GM21367 (cell line): ENCODE data around the gene CCDC69.
"Not testable (repeated sequence)": the region's sequence is repeated elsewhere in the genome, so short reads cannot be mapped to it uniquely, and the experiment has no call there.

ENCODE experiments used
- ATAC-seq: cut with Tn5 transposase; IDR thresholded peaks from one replicate; pipeline ENCODE4 v1.9.1; 2021; ENCODE audit not compliant: unreplicated experiment

CCDC69 gene

DNA sequence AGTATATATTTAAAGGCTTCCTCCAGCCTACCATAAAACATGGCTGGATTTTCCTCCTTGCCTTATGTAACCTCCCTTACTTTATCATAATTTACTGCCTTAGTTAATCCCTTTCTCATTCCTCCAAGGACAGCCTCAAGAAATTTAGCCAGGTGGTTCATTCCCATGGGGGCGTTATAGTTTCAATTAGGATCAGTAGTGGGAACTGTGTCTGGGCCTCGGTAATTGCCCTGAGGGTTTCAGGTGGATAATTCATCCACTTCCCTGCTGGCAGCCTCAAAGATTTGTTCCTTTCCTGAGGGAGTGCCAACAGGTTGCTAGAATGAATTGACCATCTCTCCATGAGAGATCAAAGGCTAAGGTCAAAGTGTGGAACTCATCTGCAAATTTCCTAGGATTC lies 24.8 kb upstream of the CCDC69 start:
- ATAC-seq, result no peak

DNA sequence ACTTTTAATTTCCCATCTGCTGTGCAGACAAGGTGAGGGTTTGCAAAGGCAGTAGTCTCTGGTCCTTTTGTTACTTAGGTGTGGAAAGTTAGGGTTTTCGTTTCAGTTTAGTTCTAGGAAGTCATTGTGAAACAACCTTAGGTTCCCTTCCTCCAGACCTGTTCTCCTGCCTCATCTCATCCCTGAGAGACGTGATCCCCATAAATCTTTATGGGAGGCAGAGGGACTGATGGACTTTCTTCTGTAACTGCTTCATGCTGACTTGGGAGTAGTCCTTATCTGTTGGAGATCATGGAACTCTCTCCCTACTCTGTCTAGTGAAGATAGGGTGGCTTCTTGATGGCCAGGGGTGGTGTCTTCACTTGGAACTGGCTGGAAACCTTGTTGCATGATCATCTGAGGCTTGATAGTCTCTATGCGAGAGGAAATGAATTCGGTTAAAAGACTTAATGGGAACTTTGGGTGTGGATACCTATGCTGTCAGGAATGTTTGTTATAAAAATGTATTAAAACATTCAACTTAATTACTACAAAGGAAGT lies 21.9 kb upstream of the CCDC69 start:
- ATAC-seq, result no peak

DNA sequence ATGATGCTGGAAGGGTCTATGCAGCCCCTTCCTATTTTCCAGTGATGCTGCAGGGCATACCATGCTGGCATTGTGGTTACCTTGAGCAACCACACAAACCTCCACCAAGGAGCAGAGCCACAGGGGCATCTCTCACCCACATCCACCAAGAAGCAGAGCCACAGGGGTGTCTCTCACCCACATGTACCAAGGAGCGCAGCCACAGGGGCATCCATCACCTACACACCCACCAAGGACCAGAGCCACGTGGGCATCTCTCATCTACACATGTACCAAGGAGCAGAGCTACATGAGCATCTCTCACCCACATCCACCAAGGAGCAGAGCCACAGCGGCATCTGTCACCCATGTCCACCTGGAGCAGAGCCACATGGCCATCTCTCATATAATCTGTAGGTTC lies 20.3 kb upstream of the CCDC69 start:
- ATAC-seq, result no peak

DNA sequence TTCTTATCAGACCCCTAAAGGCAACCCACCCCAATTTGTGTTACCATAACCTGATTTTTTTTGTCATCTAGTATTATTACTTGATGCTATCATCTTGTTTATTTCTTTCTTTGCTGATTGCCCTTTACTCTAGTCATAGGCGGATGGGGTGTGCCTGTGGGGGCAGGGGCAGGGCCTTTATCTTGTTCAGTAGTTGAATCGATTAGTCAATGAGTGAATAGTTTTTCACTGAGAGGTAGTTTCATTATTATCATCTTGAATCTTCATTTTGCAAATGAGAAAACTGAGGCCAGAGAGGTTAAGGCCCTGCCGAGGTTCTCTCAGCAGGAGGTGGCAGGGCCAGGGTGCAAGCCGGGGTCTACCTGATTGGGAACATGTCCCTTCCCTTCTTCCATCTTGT lies 19.7 kb upstream of the CCDC69 start:
- no peak for ATAC-seq

DNA sequence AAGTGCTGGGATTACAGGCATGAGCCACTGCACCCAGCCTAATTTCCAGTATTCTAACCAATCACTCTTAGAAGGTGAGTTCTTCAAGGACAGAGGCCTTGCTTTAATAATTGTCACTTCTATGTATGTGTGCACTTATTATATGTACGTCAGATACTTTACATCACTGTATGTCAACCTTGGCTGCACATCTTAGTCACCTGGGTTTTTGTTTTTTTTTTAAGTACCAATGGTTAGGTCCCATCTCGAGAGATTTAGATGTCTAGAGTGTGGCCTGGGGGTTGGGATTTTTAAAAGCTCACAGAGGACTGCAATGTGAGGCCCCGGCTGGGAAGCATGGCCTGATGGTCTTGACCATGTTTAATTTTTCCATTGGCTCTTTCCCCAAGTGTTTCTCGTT lies 19.2 kb upstream of the CCDC69 start:
- no peak for ATAC-seq

DNA sequence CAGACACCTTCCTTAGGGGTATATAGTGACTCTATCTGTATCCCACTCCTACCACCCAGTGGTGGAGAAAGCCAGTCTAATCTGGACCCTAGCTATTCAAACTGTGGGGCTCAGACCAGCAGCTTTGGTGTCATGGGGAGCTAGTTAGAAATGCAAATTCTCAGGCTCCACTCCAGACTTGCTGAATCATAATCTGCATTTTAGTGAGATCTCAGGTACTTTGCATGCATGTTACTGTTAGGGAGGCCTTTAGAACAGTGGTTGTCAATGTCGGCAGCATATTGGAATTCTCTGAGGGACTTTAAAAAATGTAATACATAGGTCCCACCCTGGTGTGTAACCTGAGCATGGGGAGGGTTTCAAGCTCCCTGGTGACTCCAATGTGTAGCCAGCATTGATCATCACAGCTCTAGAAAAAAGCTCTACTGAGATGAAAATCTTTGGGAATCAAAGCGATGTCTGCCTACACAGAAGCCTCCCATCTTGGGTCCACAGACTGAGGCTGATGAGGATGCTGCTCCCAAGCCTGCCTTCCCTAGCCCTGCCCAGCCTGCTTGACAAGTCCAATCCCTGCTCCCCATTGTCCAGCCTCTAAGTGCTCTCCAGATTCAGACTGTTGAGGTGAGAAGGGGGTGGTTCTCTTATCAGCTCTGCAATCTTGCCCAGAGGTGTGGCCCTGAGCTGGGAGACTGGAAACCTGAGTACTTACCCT lies 17.2 kb upstream of the CCDC69 start:
- ATAC-seq, result peak; percentile 38

DNA sequence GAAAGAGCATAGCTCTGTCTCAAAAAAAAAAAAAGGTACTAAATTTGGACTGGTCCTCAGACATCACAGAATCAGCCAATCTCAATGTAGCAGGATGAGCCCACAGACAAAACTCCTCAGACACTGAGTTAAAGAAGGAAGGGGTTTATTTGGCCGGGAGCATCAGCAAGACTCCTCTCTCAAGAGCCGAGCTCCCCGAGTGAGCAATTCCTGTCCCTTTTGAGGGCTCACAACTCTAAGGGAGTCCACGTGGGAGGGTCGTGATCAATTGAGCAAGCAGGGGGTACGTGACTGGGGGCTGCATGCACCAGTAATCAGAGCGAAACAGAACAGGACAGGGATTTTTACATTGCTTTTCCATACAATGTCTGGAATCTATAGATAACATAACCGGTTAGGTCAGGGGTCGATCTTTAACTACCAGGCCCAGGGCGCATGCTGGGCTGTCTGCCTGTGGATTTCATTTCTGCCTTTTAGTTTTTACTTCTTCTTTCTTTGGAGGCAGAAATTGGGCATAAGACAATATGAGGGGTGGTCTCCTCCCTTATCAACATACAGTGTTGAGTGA lies 16.5 kb upstream of the CCDC69 start:
- not testable (repeated sequence) for ATAC-seq

DNA sequence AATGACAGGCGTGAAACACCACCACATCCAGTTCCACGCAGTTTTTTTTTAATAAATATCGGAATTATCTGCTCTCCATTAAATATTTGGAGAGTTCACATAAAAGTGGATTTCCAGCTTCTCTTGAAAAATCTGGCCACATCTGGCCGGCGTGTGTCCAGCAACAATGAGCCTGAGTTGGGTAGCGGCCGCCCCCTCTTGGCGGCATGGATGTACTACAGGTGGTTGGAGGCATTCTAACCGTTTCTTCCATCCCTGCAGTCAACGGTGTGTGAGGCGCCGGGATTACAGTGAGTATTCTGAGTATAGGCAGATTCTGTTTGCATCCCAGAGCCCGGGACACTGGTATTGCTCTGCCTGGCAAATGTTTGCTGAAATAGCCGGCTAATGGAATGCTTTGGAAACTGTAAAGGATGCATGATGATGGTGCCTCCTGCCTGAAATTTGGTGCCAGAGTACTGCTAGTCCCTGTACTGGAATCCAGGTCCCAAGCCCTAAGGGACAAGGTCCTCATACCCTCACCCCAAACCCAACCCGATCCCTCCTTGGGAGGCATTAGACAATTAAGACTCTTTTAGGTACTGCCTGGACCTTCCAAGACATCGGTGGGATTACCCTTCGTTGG lies 15.5 kb upstream of the CCDC69 start:
- no peak for ATAC-seq

DNA sequence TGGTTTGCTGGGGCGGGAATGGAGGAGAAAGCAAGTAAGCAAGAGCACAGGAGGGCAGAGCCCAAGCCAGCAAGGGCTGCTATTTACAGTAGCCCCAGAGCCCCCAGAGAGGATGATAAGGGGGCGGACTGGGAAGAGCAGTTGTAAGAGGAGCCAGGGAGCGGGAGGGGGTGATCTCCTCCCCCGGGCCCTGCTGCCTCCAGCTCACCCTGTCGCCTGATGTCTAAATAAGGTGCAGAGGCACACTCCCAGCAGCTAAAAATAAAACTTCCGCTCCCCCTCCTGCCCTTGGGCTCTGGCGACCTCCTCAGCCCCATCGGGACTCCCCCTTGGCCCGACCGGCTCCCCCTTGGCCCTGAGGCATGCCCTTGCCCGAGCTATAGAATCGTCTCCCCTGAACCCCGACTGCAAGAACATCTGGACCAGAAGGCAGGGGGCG lies 14.4 kb upstream of the CCDC69 start:
- no peak for ATAC-seq

DNA sequence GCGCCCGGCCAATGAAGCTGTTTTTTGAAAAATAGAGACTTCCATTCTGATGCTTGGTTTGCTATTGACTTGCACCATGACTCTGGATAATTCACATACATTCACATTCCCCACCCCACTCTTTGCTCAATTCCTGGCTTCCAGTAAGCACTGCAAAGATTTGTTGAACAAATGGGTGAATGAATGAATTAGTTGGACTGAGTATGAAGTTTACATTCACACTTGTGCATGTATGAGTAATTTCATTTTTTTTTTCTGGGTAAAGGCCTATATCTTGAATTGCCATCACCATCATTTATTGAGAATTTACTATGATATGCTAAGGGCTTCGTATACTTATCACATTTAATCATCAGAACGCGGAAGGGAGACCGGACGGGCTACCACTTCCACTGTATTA lies 13.8 kb upstream of the CCDC69 start:
- ATAC-seq, result no peak

DNA sequence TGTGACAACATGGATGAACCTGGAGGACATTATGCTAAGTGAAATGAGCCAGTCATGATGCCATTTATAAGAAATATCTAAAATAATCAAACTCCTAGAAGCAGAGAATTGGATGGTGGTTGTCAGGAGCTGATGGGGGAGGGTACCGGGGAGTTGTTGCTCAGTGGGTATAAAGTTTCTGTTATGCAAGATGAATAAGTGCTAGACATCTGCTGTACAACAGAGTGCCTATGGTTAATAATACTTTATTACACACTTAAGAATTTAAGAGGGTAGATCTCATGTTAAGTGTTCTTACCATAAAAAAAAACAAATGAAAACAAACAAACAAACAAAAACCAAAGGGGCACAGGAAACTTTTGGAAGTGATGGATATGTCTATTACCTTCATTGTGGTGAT lies 13.0 kb upstream of the CCDC69 start:
- ATAC-seq, result no peak

DNA sequence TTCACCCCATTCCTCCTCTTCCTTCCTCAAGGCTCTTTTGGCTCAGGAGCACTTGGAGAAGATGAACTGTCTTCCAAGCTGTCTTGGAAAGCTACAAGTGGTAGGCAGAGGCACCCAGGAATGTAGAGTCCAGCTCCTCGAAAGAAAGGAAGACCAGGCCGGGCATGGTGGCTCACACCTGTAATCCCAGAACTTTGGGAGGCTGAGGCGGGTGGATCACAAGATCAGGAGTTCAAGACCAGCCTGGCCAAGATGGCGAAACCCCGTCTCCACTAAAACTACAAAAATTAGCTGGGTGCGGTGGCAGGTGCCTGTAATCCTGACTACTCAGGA lies 11.3 kb upstream of the CCDC69 start:
- ATAC-seq, result not testable (repeated sequence)

DNA sequence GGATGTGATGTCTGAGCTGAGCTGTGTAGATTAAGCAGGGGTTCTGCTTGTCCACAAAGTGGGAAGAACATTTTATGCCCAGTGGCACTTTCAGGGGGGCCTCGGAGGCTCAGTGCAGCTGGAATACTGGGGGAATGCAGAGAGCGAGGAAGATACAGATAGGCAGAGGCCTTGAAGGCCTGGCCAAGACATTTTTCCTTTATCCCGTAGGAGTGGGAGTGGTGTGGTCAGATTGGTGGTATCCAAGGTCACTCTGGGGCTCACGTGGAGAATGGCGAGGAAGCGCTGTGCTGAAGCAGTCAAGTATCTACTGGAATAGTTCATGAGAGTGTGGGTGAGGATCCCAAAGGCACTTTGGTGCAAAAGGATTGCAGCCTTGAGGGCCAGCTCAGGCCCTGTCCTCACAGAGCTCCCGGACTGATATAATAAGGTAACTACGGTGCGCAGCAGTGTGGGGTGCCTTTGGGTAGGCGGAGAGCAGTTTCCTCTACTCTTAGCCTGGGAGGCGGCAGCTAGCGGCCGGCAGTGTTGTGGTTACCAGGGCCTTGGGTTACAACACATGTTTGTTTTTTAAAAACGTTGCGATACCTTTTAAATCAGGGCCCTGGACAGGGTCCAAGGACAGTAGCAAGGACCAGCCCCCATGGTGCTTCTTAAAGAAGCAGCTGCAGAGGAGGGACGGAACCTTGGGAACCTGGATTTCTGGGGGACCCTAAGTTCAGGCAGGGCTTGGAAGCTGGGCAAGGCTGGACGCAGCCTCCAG lies 10.8 kb upstream of the CCDC69 start:
- ATAC-seq, result peak; percentile 74

DNA sequence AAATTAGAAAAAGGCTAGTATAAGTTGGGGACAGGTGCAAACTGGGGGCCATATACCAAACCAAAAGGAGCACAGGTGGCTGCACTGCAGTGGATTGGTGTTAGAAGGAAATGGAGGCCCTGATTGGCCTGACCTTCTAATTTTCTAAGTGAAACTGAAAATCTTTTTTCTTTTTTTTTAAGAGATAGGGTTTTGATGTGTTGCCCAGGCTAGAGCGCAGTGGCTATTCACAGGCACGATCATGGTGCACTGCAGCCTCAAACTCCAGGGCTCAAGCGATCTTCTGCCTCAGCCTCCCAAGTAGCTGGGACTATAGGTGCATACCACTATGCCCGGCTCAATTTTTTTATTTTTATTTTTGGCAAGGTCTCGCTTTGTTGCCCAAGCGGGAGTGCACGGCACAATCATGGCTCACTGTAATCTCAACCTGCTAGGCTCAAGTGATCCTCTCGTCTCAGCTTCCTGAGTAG lies 9.8 kb upstream of the CCDC69 start:
- ATAC-seq, result peak; percentile 53

DNA sequence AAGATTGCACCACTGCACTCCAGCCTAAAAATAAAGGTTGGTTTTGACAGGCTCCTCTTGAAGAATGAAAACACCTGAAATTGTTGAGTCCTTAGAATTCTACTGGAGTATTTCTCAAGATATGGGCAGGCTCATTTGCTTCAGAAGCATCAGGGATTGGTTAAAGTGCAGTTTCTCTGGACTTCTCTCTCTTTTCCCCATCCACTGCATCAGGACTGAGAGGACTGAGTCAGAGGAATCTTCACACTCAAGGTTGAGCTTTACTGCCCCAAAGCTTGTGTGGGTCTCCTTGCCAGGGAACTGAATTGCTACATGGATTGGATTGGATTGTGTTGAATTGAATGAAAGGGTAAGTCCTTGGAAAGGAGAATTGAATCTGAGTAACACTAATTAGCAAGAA lies 7.5 kb upstream of the CCDC69 start:
- ATAC-seq, result no peak

DNA sequence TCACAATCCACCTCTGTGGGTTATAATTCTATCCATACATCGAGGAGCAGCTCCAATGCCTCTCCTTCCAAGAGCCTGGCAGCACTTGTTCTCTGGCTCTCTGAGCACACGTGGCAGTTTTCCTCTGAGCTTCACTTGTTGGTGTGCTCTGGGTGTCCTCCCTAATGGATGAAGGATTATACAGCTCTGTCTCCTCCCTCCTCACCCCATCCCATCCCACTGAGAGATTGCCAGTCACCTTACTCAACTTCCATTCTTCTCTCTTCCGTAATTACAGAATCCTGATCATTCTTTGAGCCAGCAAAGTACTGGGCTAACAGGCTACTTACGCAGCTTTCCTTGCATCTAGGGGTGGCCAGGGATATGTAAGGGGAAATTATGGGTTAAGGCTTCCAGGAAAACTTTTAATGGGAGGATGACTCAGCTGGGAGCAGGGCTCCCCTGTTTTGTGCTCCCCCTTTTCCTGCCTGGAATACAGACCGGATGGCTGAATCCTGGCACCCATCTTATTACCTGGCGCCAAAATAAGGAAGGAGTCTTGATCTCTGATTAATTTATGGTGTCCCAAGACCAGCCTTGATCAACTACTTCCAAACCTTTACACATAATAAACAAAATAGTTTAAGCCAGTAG lies 6.3 kb upstream of the CCDC69 start:
- ATAC-seq, result no peak

DNA sequence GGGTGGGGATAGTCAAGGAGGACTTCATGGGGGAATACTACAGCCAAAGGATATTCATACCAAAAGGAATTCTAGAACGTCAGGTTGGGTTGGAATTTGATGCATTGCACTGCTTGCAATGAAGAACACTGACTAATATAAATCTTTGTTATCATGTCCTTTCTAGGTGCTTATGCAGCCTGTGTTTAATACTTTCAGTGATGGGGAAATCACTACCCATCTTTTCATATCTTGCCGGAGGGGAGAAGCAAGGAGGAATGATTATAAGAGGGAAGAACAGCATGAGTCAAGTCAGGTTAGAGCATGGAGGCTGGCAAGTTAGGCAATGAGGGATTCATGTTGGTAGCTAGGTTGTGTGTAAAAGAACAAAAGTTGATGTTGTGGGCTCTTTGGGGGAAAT lies 5.1 kb upstream of the CCDC69 start:
- ATAC-seq, result no peak

DNA sequence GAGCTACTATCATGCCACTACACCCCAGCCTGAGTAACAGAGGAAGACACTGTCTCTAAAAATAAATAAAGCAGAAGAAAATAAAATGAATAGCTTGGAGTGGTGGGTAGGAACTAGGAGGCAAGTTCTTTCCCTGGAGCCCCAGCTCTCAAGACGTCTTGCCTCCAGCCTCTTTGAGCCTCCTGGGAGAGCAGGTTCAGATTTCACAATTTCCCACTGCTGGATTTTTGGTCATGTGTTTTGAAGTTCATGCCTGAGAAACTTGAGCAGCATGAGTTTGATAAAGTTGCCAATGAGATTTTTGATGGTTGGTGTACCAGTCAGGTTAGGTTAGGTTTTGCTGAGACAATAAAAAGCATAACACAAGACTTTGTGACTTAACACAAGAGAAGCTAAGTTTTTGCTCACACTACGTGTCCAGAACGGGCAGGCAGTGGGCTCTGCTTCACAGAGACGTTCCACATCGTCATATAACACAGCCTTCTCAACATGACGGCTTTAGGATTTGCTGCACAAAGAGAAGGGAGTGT lies 4.1 kb upstream of the CCDC69 start:
- no peak for ATAC-seq

DNA sequence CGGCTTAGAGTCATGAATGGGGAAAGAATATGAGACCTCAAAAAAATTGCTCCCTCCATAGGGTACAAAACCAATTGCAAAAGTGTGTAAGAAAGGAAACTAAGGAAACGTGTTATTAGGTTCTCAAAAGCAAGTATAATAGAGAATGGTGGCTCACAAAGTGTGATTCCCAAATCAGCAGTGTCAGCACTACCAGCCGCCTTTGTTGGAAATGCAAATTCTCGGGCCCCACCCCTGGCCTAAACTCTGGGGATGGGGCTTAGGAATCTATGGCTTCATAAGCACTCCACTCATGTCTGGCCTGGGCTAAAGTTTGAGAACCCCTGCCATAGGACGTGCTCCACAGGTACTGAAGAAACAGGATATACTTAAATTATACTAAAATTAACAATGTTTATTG lies 1.6 kb upstream of the CCDC69 start:
- ATAC-seq, result no peak

DNA sequence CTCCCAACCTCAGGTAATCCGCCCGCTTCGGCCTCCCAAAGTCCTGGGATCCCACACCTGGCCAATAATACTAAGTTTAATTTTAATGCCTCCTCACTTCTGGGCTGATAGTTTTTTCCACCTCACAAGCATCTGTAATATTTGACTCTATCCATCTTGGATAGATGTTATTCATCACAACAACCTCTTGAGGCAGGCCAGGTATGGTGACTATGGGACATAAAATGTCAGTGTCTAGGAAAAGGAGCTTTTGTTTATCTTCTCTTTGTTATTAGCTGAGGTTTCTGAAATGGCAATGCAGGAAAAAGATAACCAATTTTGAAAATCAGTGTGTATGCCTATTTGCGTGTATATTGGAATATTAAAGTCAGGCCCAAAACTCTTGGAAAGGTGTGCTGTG lies 1.2 kb upstream of the CCDC69 start:
- no peak for ATAC-seq

DNA sequence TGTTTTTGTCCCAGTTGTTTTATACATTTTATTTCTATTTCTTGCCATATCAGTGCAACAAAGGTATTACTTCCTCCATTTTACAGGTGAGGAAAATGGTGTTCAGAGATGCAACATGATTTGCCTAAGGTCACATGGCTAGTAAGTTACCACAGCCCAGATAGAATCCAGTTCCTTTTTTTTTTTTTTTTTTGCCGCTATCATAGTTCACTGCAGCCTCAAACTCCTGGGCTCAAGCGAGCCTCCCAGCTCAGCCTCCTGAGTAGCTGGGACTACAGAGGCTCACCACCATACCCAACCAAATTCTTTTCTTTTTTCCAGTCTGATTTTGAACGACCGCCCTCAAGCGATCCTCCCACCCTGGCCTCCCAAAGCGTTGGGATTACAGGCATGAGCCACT lies 480 bp upstream of the CCDC69 start:
- no peak for ATAC-seq
